Stomach (tissue), 9 donors: Measurements from ENCODE around the gene PANX3. TPM values are rescaled to one million over a fixed set of nuclear protein-coding genes. Genes with fewer than 3 reads are reported as not detected.
A peak's percentile ranks its signal among the peaks of the same experiment; 100 is the strongest.

ENCODE experiments used
- DNase-seq, 2 donors: peaks; one replicate each; pipeline versions ENCODE4 v3.0.0 to v3.0.0-alpha.2; 2013 to 2019
- H3K27ac ChIP-seq, 5 donors: fragments of 200-600 bp in 4 of 5; sonication (generic) in 4 of 5; one replicate each; pipeline ENCODE4 v1.5.1; 2013 to 2019; ENCODE audit warnings: mild to moderate bottlenecking in 1 of 5, moderate library complexity in 1 of 5
- H3K27me3 ChIP-seq, 3 donors: fragments of 200-600 bp; sonication (generic); one replicate each; pipeline ENCODE4 v1.5.1; 2017 to 2019; ENCODE audit warnings: mixed run types in 1 of 3
- H3K36me3 ChIP-seq, 4 donors: fragments of 200-600 bp; sonication (generic); 1 replicate in 3 of 4; 2 replicates in 1 of 4; pipeline ENCODE4 v1.5.1; 2016 to 2019
- H3K4me1 ChIP-seq, 4 donors: fragments of 200-600 bp; sonication (generic); one replicate each; pipeline ENCODE4 v1.5.1; 2016 to 2019
- H3K4me3 ChIP-seq, 4 donors: fragments of 200-600 bp; sonication (generic) in 3 of 4; one replicate each; pipeline ENCODE4 v1.5.1; 2016 to 2019; ENCODE audit warnings: mild to moderate bottlenecking in 1 of 4
- H3K9me3 ChIP-seq, 4 donors: fragments of 200-600 bp; sonication (generic); one replicate each; pipeline ENCODE4 v1.5.1; 2016 to 2019
- EP300 ChIP-seq: sonication (generic); formaldehyde crosslinking; IDR thresholded peaks from one replicate; pipeline ENCODE4 v1.6.1; 2017; ENCODE audit warnings: antibody characterized with exemption
- POLR2A ChIP-seq, 4 donors: fragments of 450-650 bp; IDR thresholded peaks; one replicate each; pipeline ENCODE4 v1.6.1; 2016; ENCODE audit warnings: antibody characterized with exemption in 4 of 4, control low read depth in 2 of 4, mild to moderate bottlenecking in 1 of 4, moderate library complexity in 1 of 4
- POLR2AphosphoS5 ChIP-seq, 3 donors: sonication (generic); formaldehyde crosslinking; IDR thresholded peaks; one replicate each; pipeline ENCODE4 v1.6.1; 2016; ENCODE audit warnings: antibody characterized with exemption in 3 of 3
- WGBS, 5 donors: extraction: QIAGEN DNeasy Blood & Tissue Kit in 3 of 5; methylation state at CpG; one replicate each; pipeline versions ENCODE4 v1.1.5 to v1.1.7; 2013 to 2018; 5-methylcytosine and 5-hydroxymethylcytosine counted together
- intact Hi-C: fragments of 100-400 bp; cut with DNase I; formaldehyde crosslinking; loops from one replicate; pipeline ENCODE4 v1.15.1; 2023; ENCODE audit warnings: low total_unique reads
- polyA plus RNA-seq, 3 donors: library from polyadenylated mRNA; stranded (reverse); fragments of 200-250 nt; gene quantifications; one replicate each; pipeline ENCODE4 v1.2.3, GENCODE V29; 2013
- total RNA-seq, 5 donors: library from RNA; depleted of rRNA; stranded (reverse); fragments of >200 nt; gene quantifications; one replicate each; pipeline versions ENCODE4 v1.1.0 to v1.2.3, GENCODE V29; 2014 to 2016
- TF ChIP-seq, protein P1 (sequence below), 7 experiments: fragments of 450-650 bp in 4 of 7; fragments of 200-600 bp in 3 of 7; sonication (generic) in 3 of 7; IDR thresholded peaks; one replicate each; pipeline ENCODE4 v1.5.1; 2016 to 2019; ENCODE audit warnings: antibody characterized with exemption in 7 of 7, control low read depth in 2 of 7, mild to moderate bottlenecking in 1 of 7
- donor health status: healthy with polysubstance abuse.
- donor health status: Bipolar disorder and iron deficiency.
- donor health status: healthy.

The PANX3 gene
- total and polyA plus RNA-seq, 8 donors, result not detected

- no peak for TF ChIP-seq EP300
- TF ChIP-seq POLR2AphosphoS5 (IDR thresholded peaks at IDR 0.05), result no peak
- no peak for TF ChIP-seq POLR2A (IDR thresholded peaks at IDR 0.05)
- TF ChIP-seq, protein P1, sequence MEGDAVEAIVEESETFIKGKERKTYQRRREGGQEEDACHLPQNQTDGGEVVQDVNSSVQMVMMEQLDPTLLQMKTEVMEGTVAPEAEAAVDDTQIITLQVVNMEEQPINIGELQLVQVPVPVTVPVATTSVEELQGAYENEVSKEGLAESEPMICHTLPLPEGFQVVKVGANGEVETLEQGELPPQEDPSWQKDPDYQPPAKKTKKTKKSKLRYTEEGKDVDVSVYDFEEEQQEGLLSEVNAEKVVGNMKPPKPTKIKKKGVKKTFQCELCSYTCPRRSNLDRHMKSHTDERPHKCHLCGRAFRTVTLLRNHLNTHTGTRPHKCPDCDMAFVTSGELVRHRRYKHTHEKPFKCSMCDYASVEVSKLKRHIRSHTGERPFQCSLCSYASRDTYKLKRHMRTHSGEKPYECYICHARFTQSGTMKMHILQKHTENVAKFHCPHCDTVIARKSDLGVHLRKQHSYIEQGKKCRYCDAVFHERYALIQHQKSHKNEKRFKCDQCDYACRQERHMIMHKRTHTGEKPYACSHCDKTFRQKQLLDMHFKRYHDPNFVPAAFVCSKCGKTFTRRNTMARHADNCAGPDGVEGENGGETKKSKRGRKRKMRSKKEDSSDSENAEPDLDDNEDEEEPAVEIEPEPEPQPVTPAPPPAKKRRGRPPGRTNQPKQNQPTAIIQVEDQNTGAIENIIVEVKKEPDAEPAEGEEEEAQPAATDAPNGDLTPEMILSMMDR (IDR thresholded peaks at IDR 0.05), result no peak
- Histone ChIP-seq H3K27me3 (peaks cover 0 to 41% (median 8%) of the 10 kb centered on the region in 3 donors), H3K4me3 (no peak overlapping the region), H3K4me1 (no peaks in the 10 kb centered on the region), H3K9me3 (no peaks in the 10 kb centered on the region), H3K27ac (no peak overlapping the region), H3K36me3 (no peaks in the 10 kb centered on the region)
- WGBS, 5 donors, result 55 to 68% (median 60%) methylated on average over 9 to 10 of the region's 10 CpGs
- intact Hi-C loops, result no loop called here
- DNase-seq, result peak in 1 of 2 donors; percentile 9
Measured at GRCh38 chr11:124612567-124613246, 1.5 kb downstream of the PANX3 start.

- intact Hi-C loops, result no loop called here
- 72 to 84% (median 79%) methylated on average over 5 of the region's 5 CpGs for WGBS, 5 donors
- peaks cover 0 to 26% (median 8%) of the 10 kb centered on the region in 3 donors for H3K27me3 ChIP-seq
- no peak overlapping the region for H3K4me3 ChIP-seq
- DNase-seq, result no peak
- H3K36me3 ChIP-seq, result no peaks in the 10 kb centered on the region
- H3K4me1 ChIP-seq, result peaks cover 5 to 16% (median 11%) of the 10 kb centered on the region in 4 donors
- TF ChIP-seq EP300 (no peak), POLR2A (IDR thresholded peaks at IDR 0.05) (no peak), POLR2AphosphoS5 (IDR thresholded peaks at IDR 0.05) (no peak)
- TF ChIP-seq, protein P1 (IDR thresholded peaks at IDR 0.05), result no peak
- H3K9me3 ChIP-seq, result no peaks in the 10 kb centered on the region
- H3K27ac ChIP-seq, result no peak overlapping the region
Measured at GRCh38 chr11:124618863-124619262, 7.6 kb downstream of the PANX3 start.

- DNase-seq, result peak; percentile 86 to 97
- peak within 1 kb of the TSS; percentile 87 to 94 (median 92) for H3K27ac ChIP-seq
- H3K4me3 ChIP-seq, result peak within 1 kb of the TSS; percentile 66 to 90 (median 78)
- H3K27me3 ChIP-seq, result no peaks in the 10 kb centered on the region
- peaks cover 23 to 30% (median 29%) of the 10 kb centered on the region in 4 donors for H3K36me3 ChIP-seq
- TF ChIP-seq POLR2AphosphoS5 (IDR thresholded peaks at IDR 0.05) (peak; percentile 90 to 98 (median 97)), POLR2A (IDR thresholded peaks at IDR 0.05) (peak in 2 of 4 donors; percentile 29 to 71), EP300 (no peak)
- TF ChIP-seq, protein P1 (IDR thresholded peaks at IDR 0.05), result no peak
- intact Hi-C loops, result no loop called here
- no peaks in the 10 kb centered on the region for H3K9me3 ChIP-seq
- H3K4me1 ChIP-seq, result peaks cover 18 to 40% (median 31%) of the 10 kb centered on the region in 4 donors
- WGBS, 5 donors, result 0 to 1% (median 0%) methylated on average over 53 to 57 of the region's 57 CpGs
Measured at GRCh38 chr11:124622531-124623451, 11.6 kb downstream of the PANX3 start, which contains the start of gene TBRG1. Gene TBRG1 (plus strand): TSS chr11:124622864. CDS start chr11:124623084, 220 bp downstream.

GRCh38 chr11:124623861-124624525 lies 12.8 kb downstream of the PANX3 start:
- no peak for DNase-seq
- intact Hi-C loops, result no loop called here
- H3K36me3 ChIP-seq, result peaks cover 30 to 39% (median 34%) of the 10 kb centered on the region in 4 donors
- peak overlapping the region; percentile 66 to 90 (median 78) for H3K4me3 ChIP-seq
- peak overlapping the region in 3 of 5 donors; percentile 92 to 94 (median 92) for H3K27ac ChIP-seq
- peaks cover 18 to 40% (median 31%) of the 10 kb centered on the region in 4 donors for H3K4me1 ChIP-seq
- 43 to 58% (median 52%) methylated on average over 4 of the region's 4 CpGs for WGBS, 5 donors
- TF ChIP-seq POLR2AphosphoS5 (IDR thresholded peaks at IDR 0.05) (no peak), POLR2A (IDR thresholded peaks at IDR 0.05) (no peak), EP300 (no peak)
- TF ChIP-seq, protein P1 (IDR thresholded peaks at IDR 0.05), result no peak
- H3K9me3 ChIP-seq, result no peaks in the 10 kb centered on the region
- H3K27me3 ChIP-seq, result no peaks in the 10 kb centered on the region
